Progenitor cell of endocrine pancreas (in vitro differentiated cells): ENCODE measurements around the gene LPP. TPM values are rescaled to one million over a fixed set of nuclear protein-coding genes. Genes with fewer than 3 reads are reported as not detected.

Experiments used
- DNase-seq: peaks from one replicate; pipeline ENCODE4 v3.0.0; 2021; ENCODE audit warnings: low spot score; ENCODE audit not compliant: unreplicated experiment
- H3K27ac Mint-ChIP-seq: 2 replicates; pipeline ENCODE4 v1.8.0; 2021; ENCODE audit warnings: mild to moderate bottlenecking, moderate library complexity, mixed read lengths
- H3K27me3 Mint-ChIP-seq: 2 replicates; pipeline ENCODE4 v1.8.0; 2021; ENCODE audit warnings: mixed read lengths
- H3K36me3 Mint-ChIP-seq: 2 replicates; pipeline ENCODE4 v1.8.0; 2022; ENCODE audit warnings: mixed read lengths; ENCODE audit not compliant: insufficient read depth
- H3K4me1 Mint-ChIP-seq: 2 replicates; pipeline ENCODE4 v1.8.0; 2021; ENCODE audit warnings: low read depth, mixed read lengths
- H3K4me3 Mint-ChIP-seq: 2 replicates; pipeline ENCODE4 v1.8.0; 2021; ENCODE audit warnings: low read depth, mild to moderate bottlenecking, moderate library complexity, mixed read lengths
- H3K9me3 Mint-ChIP-seq: 2 replicates; pipeline ENCODE4 v1.8.0; 2021; ENCODE audit warnings: low read depth, mixed read lengths
- total RNA-seq: library from RNA; stranded (reverse); gene quantifications from 2 replicates; pipeline ENCODE4 v1.2.1, GENCODE V29; 2021
- TF ChIP-seq, protein P1 (sequence below): fragments of 200-600 bp; sonication (generic); IDR thresholded peaks from one replicate; pipeline ENCODE4 v1.5.0; 2021; ENCODE audit warnings: antibody characterized with exemption, mild to moderate bottlenecking; ENCODE audit not compliant: unreplicated experiment

Gene LPP
- total RNA-seq, 1 donor from 2014 or later, result 131 TPM

DNA sequence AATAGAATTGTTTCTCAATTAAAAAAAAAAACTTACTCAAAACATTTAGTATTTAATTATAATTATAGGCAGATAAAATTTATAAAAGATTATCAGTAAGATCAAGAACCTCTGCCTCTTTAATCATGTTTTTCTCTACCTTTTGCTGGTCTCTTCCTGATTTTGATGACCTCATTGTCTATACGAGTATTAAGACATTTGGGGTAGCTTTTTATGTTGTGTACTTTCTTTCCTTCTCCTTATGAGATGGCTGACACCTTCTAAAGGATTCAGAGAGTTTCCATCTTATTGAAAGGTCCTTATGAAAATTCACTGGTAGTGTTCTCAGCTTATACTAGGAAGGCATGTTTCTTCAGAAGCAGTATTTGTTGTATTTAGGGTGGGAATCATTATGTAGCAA is 426.3 kb downstream of the LPP start:
- H3K36me3 Mint-ChIP-seq, result no peaks in the 10 kb centered on the region
- no peak for DNase-seq
- no peaks in the 10 kb centered on the region for H3K9me3 Mint-ChIP-seq
- TF ChIP-seq, protein P1, sequence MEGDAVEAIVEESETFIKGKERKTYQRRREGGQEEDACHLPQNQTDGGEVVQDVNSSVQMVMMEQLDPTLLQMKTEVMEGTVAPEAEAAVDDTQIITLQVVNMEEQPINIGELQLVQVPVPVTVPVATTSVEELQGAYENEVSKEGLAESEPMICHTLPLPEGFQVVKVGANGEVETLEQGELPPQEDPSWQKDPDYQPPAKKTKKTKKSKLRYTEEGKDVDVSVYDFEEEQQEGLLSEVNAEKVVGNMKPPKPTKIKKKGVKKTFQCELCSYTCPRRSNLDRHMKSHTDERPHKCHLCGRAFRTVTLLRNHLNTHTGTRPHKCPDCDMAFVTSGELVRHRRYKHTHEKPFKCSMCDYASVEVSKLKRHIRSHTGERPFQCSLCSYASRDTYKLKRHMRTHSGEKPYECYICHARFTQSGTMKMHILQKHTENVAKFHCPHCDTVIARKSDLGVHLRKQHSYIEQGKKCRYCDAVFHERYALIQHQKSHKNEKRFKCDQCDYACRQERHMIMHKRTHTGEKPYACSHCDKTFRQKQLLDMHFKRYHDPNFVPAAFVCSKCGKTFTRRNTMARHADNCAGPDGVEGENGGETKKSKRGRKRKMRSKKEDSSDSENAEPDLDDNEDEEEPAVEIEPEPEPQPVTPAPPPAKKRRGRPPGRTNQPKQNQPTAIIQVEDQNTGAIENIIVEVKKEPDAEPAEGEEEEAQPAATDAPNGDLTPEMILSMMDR, result no peak
- H3K4me3 Mint-ChIP-seq, result no peak overlapping the region
- H3K4me1 Mint-ChIP-seq, result peaks cover 1% of the 10 kb centered on the region
- H3K27me3 Mint-ChIP-seq, result no peaks in the 10 kb centered on the region
- no peak overlapping the region for H3K27ac Mint-ChIP-seq

DNA sequence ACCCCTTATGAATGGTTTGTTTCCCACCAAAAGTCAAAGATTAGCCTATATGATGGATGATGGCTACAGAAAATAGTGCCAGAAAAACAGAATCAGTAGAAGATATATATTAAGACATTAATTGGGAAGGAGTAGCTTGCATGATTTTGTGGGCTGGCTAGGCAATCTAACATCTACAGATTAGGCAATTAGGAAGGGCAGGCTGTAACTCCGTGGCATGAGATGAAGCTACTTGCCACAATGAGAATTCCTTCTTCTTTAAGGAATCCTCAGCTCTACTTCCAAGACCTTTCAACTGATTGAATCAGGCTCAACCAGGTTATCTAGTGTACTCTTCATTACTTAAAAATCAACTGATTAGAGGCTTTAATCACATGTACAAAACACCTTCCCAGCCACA is 426.7 kb downstream of the LPP start:
- Mint-ChIP-seq H3K27me3 (no peaks in the 10 kb centered on the region), H3K4me3 (no peak overlapping the region), H3K27ac (no peak overlapping the region), H3K9me3 (no peaks in the 10 kb centered on the region), H3K36me3 (no peaks in the 10 kb centered on the region), H3K4me1 (peaks cover 1% of the 10 kb centered on the region)
- no peak for DNase-seq
- TF ChIP-seq, protein P1, result no peak

DNA sequence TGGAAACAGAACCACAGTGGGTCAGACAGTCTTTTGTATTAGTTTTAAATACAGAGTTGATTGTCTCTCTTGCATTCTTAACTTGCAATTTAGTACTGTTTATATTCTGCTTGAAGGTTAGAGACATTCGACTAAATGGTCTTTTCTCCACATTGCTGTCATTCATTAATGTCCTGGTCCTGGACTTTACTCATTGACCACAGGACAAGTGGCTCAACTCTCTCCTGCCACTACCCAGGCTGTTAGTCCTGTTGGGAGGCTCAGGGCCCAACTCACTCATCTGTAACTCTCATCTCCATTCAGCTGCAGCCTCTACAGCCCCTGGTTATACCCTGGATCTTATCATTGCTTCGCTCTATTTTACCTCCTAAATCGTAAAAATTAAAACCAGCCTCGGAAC is 427.4 kb downstream of the LPP start:
- H3K36me3 Mint-ChIP-seq, result no peaks in the 10 kb centered on the region
- H3K4me3 Mint-ChIP-seq, result no peak overlapping the region
- TF ChIP-seq, protein P1, result no peak
- no peaks in the 10 kb centered on the region for H3K27me3 Mint-ChIP-seq
- no peak for DNase-seq
- H3K9me3 Mint-ChIP-seq, result no peaks in the 10 kb centered on the region
- peaks cover 1% of the 10 kb centered on the region for H3K4me1 Mint-ChIP-seq
- H3K27ac Mint-ChIP-seq, result no peak overlapping the region

DNA sequence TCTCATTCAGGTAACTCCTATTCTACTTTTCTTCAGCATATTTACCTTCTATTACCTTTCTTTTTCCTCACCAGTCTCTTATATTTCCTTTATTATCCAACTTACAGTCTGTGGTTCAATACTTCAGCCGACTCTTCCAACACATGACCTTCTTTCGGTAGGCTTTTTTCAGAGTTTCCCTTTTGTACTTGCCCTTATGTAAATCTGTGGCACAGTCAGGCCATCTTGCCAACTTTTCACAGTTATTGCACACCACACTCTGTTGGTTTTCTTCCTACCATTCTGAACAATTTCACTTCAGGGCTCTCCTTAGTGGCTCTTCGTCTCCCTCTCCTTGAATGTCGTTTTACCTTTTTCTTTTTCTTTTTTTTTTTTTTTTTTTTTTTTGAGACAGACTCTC is 427.8 kb downstream of the LPP start:
- Mint-ChIP-seq H3K9me3 (no peaks in the 10 kb centered on the region), H3K36me3 (no peaks in the 10 kb centered on the region), H3K27me3 (no peaks in the 10 kb centered on the region), H3K27ac (no peak overlapping the region), H3K4me1 (peaks cover 1% of the 10 kb centered on the region), H3K4me3 (no peak overlapping the region)
- TF ChIP-seq, protein P1, result no peak
- DNase-seq, result no peak

DNA sequence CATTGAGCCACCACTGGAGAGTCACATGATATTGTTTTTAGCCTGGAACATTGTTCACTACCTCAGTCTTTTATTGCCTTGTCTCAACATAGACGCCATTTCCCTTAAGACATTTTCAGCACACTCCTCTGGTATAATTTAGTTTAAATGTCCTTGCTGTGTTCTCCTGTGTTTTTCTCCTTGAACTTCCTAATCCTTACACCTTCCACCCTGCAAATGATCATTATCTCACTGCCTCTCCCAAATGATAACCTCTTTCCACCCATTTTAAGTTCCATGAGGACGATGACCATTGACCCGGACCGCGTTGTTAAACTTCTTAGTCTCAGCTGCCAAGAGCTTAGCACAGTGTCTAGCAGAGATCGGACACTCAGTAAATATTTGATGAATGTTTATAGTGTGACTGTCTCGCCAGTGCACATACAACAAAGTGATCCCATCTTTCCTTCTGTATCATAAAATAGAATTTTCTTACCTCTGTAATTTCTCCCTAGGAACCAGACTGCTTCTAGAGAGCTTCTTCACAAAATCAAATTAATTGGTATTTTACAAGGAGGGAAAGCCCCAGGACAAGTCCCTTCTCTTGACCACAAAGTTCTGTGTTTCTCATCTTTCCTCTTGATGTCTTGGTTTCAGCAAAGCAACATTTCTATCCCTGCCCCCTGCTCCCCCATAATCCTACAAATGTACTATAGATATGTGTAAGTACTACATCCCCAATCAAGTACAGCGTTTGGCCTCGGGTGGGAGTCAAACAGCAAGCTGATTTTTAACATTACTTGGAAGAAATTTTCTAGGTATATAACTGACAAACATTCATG is 429.6 kb downstream of the LPP start:
- no peaks in the 10 kb centered on the region for H3K36me3 Mint-ChIP-seq
- H3K27ac Mint-ChIP-seq, result no peak overlapping the region
- H3K27me3 Mint-ChIP-seq, result no peaks in the 10 kb centered on the region

More for the DNA sequence above, 429.6 kb downstream of the LPP start:
- no peak for DNase-seq
- Mint-ChIP-seq H3K4me1 (peaks cover 1% of the 10 kb centered on the region), H3K4me3 (no peak overlapping the region), H3K9me3 (no peaks in the 10 kb centered on the region)
- TF ChIP-seq, protein P1, result no peak
